HG02642 (cell line): ENCODE measurements around the gene PGA5.
"Not testable (repeated sequence)": the region's sequence is repeated elsewhere in the genome, so short reads cannot be mapped to it uniquely, and the experiment has no call there.

Experiments
- ATAC-seq: cut with Tn5 transposase; IDR thresholded peaks from one replicate; pipeline ENCODE4 v1.9.1; 2021; ENCODE audit warnings: mild to moderate bottlenecking; ENCODE audit not compliant: unreplicated experiment, poor library complexity

The PGA5 gene

DNA sequence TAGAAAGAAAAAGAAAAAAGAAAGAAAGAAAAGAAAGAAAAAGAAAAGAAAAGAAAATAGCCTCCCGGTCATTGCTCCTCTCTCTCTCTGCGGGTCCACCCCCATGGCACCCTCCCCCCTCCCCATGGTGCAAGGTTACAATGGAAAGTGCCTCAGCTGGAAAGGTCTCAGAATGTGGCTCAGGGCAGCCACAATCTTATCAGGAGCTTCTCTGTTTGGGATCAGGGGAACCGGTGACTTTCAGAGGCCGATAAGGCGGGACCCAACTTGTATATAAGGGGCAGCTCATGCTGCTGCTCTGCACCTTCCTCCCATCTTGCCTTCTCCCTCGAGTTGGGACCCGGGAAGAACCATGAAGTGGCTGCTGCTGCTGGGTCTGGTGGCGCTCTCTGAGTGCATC lies at the start of gene PGA5:
PGA5 (plus strand) TSS at position 301 of the 400 bp plus-strand sequence; CDS start at position 353, 52 bp downstream.
- not testable (repeated sequence) for ATAC-seq

DNA sequence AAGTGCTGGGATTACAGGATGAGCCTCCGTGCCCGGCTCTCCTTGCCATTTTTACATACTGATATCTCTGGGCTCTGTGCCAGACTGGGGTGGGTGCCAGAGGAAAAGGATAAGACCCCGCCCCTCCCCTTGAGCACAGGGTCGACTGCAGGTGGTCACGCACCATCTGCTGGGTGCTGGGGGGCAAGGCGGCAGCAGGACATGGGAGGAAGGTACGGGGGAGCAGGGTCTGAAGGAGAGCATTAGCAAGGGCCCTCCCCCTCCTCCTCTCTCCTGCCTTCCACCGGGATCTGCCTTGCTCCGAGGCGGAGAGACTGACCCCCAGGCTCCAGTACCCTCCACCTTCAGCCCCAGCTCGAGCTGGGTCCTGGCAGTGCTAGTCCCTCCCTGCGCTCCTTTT lies 47.4 kb upstream of the PGA5 start:
- ATAC-seq = no peak

DNA sequence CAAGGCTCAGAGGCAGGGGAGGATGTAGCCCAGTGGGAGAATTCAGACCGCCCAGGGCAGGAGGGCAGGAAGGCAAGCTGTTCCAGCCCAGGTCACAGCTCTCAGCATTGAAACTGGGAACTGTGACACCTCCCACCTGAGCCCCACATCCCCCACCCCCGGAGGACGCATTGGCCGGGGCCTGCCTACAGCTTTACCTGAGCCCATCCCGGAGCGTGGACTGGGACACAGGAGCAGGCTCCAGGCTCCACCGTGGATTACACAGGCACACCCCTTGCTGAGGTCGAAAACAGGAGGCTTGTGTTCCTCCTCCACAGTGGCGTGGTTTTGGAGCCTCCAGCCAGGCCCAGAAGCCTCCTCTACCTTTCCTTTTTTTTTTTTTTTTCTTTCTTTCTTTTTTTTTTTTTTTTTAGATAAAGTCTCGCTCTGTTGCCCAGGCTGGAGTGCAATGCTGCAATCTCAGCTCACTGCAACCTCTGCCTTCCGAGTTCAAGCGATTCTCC lies 46.8 kb upstream of the PGA5 start:
- no peak for ATAC-seq

DNA sequence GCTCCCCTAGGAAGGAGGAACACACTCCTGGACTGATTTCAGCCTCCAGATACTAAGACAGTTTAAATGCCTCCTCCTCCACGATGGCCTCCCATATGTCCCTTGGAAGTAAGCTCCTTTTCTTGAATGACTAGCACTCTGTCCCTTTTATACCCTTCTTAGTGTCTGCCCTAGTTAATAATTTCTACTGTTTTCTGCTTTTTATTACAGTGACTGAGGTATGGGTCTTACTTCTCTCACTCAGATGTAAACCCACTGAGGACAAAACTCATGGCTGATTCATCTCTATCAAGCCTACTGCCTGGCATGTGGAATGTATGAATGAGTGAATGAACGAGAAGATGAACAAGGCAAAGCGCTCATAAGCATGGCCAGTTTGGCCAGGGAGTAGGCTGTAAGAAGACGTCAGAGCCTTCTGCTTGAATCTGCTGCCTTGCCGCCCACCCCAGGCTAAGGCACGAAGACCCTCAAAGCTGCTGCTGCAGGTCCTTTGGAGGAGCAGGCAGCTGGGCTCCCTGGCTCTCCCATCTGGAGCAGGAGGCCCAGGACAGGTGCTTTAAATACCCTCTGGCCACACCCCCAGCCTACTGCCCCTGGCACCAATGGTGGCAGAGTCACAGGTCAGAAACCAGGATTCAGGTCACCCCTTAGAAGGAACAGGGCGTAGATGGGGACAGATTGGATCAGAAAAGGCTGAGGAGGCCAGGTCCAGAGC lies 45.8 kb upstream of the PGA5 start:
- ATAC-seq = no peak

DNA sequence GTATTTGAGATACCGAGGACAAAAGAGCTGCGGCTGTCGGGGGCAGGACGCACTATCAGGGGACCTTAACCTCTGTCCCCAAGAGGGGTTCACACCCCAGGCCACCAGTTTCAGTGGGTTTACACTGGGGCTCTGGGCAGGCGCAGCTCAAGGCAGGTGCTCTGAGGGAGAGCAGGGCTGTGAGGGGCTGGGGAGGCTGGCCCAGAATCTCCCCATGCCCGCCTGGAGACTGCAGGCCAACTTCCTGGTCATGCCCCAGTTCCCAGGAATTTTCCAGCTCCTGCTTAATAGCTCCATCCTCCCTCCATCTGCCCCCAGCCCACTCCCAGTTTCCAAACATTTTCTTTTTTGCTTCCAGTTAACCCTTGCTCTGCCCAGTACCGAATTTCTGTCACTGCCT lies 45.3 kb upstream of the PGA5 start:
- no peak for ATAC-seq

DNA sequence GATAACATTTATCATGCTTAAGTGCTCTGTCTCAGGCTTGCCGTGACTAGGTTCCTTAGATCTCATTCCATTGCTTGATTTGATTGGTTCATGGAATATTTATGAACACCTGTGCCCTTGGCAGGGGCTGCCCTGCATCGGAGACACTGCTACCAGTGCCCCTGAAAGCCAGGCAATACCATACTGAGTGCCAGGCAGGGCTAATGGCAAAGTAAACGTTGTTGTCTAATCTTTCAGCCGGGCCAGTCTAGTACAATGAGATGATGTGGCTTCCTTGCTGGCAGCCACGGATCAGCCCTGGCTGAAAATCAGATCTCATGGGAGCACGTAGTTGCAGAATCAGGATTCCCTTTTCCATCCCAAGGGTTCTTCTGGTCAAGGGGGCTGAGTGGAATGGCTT lies 42.6 kb upstream of the PGA5 start:
- no peak for ATAC-seq

DNA sequence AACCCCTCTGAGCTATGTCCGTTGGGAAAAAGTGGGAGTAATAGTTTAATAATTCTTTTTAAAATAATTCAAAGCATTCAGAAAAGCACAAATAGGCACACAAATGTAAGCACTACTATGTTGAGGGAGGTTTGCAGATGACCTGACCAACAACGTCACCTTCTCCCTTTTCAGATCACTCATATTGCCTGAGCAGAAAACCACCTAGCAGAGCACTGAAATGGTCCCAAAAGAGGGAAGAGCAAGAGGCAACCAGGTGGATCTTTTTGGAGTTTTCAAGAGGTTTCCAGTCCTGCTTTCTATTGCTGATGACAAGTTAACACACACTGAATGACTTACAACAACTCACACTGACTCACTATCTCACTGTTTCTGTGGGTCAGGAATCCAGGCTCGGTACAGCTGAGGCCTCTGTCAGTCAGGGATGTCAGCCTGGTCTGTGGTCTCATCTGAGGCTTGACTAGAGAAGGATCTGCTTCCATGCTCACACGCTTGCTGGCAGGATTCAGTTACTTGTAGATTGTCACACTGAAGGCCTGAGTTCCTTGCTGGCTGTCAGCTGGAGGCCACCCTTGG lies 41.9 kb upstream of the PGA5 start:
- no peak for ATAC-seq

DNA sequence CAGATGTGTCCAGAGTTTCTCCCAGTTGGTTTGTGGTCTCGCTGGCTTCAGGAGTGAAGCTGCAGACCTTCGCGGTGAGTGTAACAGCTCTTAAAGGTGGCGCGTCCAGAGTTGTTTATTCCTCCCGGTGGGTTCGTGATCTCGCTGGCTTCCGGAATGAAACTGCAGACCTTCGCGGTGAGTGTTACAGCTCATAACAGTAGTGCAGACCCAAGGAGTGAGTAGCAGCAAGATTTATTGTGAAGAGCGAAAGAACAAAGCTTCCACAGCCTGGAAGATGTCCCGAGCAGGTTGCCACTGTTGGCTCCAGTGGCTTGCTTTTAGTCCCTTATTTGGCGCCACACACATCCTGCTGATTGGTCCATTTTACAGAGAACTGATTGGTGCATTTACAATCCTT lies 39.5 kb upstream of the PGA5 start:
- no peak for ATAC-seq

DNA sequence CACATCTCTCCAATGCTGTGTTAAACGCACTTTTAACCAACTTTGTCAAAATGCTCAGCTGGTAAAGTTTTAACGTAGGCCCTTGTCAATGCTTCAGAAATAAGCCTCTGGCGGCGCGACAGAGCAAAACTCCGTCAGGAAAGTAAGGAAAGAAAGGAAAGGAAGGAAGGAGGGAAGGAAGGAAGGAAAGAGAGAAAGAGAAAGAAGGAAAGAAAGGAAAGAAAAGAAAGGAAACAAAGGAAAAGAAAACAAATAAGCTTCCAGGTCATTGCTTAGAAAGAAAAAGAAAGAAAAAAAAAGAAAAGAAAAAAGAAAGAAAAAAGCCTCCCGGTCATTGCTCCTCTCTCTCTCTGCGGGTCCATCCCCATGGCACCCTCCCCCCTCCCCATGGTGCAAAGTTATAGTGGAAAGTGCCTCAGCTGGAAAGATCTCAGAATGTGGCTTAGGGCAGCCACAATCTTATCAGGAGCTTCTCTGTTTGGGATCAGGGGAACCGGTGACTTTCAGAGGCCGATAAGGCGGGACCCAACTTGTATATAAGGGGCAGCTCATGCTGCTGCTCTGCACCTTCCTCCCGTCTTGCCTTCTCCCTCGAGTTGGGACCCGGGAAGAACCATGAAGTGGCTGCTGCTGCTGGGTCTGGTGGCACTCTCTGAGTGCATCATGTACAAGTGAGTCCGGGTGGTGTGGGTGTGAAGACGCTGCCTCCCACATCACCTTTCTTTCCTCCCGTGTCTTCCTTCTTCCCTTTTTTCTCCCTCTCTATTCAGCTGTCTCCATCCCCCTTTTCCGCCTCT lies 37.8 kb upstream of the PGA5 start, which contains the start of gene PGA3:
PGA3 (plus strand) TSS at position 566 of the 797 bp plus-strand sequence; CDS start at position 616, 50 bp downstream.
- ATAC-seq = not testable (repeated sequence)

DNA sequence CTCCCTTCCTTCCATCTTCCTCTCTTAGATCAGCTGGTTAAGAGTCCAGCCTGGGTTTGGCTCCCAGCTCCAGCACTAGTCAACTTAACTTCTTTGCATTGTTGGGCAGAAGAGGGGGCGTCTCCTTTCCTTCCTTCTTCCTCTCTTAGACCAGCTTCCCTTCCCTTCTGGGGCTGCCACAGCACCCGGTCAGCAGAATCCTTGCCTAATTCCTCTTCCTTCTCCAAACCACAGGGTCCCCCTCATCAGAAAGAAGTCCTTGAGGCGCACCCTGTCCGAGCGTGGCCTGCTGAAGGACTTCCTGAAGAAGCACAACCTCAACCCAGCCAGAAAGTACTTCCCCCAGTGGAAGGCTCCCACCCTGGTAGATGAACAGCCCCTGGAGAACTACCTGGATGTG lies 37.1 kb upstream of the PGA5 start:
- not testable (repeated sequence) for ATAC-seq

DNA sequence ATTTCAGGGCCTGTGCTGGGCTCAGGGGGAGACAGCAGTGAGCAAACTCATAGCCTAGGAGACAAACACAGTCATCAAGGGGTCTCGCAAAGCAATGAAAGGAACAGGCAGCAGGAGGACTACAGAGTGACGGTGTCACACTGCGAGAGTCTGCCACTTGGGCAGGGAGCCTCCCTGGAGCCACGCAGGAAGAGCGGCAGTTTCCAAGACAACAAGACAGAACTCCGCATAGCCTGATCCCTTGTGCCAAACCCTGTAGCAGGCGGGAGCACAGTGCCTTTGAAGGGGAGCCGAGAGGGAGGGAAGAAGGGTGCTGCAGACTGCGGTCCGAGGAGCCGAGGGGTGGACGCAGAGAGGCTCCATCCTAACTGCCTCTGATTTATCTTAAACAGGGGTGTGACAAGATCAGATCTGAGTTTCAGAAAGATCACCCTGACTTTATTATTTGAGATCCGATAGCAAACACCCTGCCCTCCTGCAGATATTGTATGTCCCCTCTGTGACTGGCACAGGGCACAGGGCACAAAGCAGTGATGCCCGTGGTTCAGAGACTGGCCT lies 36.4 kb upstream of the PGA5 start:
- ATAC-seq = not testable (repeated sequence)

DNA sequence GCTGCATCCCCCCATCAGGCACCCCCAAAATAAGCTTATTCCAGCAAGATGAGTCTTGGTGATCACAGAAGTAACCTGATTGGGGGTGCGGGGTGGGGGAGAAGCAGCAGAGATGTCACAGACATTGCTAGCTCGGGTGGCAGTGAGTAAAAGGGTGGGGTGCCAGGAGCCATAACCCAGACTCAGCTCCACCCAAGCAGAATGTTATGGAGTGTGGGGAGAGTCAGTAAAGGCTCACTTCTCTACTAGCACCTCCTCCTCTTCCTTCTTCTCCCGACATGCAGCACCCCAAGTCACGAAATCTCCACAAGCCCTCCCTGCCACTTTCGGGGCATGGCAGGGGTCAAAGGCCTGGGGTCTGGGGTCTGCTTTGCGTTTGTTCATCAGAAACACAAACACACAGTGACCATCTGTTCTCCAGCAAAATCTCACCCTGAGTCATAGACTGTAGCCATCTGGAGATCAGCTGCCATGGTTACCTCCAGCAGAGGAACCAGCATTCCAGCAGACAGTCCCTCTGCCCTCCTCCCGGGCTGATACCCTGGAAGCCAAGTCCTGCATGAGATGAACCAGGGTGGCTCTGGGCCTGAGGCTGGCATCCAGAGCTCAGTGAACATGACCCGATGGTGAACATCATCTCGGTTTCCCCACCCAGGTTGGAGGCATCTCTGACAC lies 33.2 kb upstream of the PGA5 start:
- ATAC-seq = not testable (repeated sequence)

DNA sequence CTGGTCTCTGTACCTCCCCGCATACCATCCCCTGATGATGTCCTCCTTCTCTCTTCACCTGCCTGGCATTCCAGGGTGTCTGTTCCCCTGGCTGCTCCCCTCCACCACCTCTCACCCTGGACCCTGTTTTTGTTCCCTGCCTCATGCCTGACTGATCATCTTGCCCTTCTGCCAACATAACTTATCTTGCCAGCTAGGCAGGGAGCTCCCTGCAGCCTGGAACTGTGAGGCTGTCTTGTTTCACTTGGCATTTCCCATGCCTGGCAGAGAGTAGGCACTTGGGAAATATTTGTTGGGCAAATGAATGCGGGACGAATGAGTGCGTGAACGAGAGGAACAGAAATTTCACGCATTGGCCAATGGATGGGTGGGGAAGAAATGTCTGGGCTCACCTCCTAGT lies 30.3 kb upstream of the PGA5 start:
- ATAC-seq = not testable (repeated sequence)

DNA sequence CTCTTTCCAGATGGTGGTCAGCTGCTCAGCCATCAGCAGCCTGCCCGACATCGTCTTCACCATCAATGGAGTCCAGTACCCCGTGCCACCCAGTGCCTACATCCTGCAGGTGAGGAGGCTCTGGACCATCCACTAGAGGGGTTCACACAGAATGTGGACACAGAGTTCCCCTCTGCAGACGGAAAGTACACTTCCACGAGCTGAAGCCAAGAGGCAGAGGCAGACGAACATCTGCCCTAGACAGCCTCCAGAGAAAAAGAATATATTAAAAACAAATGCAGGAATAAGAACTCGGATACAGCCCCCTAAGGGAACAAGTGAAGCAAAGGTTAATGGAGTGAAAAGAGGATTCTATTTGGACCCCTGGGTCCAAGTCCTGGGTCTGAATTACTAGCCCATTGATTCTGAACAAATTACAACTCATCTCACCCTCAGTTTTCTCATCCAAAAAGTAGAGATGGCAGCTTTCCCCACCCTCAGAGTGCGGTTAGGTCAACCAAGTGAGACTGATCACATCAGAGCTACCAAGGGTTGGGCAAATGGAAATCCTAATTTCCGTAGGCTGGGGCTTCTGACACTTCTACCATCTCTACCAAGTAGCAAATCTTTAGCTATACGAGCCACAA lies 29.5 kb upstream of the PGA5 start:
- ATAC-seq = not testable (repeated sequence)

DNA sequence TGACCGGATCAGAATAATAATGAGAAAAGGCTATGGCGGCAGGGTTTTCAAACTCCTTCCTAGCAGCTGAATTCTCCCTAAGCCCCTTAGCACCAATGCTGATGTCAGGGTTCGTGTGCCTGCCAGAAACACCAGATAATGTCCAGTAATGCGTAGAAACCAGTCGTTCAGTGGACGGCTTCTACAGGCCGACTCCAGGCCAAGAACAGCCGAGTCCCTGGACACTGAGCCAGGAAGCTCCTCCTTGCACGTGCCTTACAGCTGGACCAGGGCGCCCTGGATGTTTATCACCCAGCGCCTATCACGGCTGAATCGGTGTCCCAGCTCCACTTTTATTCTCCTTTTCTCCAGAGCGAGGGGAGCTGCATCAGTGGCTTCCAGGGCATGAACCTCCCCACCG lies 28.8 kb upstream of the PGA5 start:
- ATAC-seq = not testable (repeated sequence)

DNA sequence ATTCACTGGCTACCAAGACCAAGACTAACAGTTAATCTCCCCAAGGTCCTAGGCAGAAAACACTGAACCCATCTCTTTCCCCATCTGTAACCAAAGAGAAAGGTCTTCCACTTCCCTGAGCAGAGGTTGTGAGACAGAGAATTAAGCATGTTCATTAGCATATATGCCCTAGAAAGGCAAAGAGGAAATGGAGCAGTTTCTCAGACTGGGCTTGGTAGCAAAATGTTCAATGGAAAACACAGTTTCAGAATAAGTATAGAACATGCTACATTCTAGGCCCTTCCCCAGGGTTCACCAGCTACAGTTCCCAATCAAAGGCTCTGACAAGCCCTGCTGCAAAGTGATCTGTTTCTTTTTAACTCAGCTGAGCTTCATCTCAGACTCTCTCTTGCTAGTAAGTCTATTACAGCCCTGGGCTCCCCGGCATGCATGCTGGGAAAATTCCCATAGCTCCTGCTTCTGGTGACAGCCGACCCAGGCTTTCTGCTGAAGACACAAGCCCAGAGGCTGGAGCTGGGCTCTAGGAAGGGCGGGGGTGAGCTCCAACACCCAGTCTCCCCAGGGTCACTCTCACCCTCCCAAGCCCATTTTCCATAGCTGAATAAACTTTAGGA lies 27.2 kb upstream of the PGA5 start:
- ATAC-seq = not testable (repeated sequence)

DNA sequence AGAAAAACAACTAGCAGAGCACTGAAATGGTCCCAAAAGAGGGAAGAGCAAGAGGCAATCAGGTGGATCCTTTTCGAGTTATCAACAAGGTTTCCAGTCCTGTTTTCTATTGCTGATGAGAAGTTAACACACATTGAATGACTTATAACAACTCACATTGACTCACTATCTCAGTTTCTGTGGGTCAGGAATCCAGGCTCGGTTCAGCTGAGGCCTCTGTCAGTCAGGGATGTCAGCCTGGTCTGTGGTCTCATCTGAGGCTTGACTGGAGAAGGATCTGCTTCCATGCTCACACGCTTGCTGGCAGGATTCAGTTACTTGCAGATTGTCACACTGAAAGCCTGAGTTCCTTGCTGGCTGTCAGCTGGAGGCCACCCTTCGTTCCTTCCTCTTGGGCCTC lies 22.7 kb upstream of the PGA5 start:
- ATAC-seq = not testable (repeated sequence)

DNA sequence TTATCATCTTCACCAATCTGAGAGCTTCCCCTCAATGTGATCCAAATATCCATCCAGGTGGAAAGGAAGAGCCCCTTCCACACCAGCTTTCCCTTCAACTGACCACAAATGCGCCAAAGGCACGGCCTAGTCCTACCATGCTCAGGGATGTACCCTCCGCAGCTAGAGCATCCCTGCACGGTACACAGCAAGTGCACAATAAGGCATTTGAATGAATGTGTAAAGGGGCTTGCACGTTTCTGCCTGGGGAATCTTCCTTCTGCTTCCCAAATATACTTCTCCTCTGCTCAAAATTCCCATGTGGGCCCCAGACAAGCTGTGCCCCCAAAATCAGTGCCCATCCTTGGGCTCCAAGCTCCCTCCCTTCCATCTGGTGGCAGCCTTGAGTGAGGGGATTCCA lies 22.0 kb upstream of the PGA5 start:
- not testable (repeated sequence) for ATAC-seq

DNA sequence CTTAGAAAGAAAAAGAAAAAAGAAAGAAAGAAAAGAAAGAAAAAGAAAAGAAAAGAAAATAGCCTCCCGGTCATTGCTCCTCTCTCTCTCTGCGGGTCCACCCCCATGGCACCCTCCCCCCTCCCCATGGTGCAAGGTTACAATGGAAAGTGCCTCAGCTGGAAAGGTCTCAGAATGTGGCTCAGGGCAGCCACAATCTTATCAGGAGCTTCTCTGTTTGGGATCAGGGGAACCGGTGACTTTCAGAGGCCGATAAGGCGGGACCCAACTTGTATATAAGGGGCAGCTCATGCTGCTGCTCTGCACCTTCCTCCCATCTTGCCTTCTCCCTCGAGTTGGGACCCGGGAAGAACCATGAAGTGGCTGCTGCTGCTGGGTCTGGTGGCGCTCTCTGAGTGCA lies 18.9 kb upstream of the PGA5 start, which contains the start of gene PGA4:
PGA4 (plus strand) TSS at position 301 of the 400 bp plus-strand sequence; CDS start at position 355, 54 bp downstream.
- not testable (repeated sequence) for ATAC-seq
